Neural cell (in vitro differentiated cells): ENCODE measurements around the gene RNPEPL1. TPM values are rescaled to one million over a fixed set of nuclear protein-coding genes. Genes with fewer than 3 reads are reported as not detected.
A peak's percentile ranks its signal among the peaks of the same experiment; 100 is the strongest.

Experiments used
- H2AFZ ChIP-seq: fragments of 200-600, 300-800 bp; sonication (generic), shearing (Covaris generic); 2 replicates; pipeline ENCODE4 v1.6.0; 2014; ENCODE audit warnings: low read depth, mild to moderate bottlenecking, antibody characterized with exemption, low read length, moderate library complexity
- H3F3A ChIP-seq: fragments of 200-600 bp; shearing (Covaris generic); 2 replicates; pipeline ENCODE4 v1.6.1; 2016; ENCODE audit warnings: mild to moderate bottlenecking, moderate library complexity, mixed read lengths, antibody characterized with exemption, low read length; ENCODE audit not compliant: insufficient read depth, poor library complexity, severe bottlenecking
- H3K27ac ChIP-seq: fragments of 200-600, 300-800 bp; sonication (generic), shearing (Covaris generic); 2 replicates; pipeline ENCODE4 v1.5.1; 2014; ENCODE audit warnings: mild to moderate bottlenecking, low read length, moderate library complexity
- H3K27me3 ChIP-seq: fragments of 300-800, 200-600 bp; sonication (generic), shearing (Covaris generic); 2 replicates; pipeline ENCODE4 v1.6.0; 2014; ENCODE audit warnings: mild to moderate bottlenecking, low read depth, low read length, moderate library complexity; ENCODE audit not compliant: insufficient read depth
- H3K36me3 ChIP-seq: fragments of 300-800, 200-600 bp; sonication (generic), shearing (Covaris generic); 2 replicates; pipeline ENCODE4 v1.5.1; 2014; ENCODE audit warnings: mild to moderate bottlenecking, antibody characterized with exemption, low read length, moderate library complexity; ENCODE audit not compliant: insufficient read depth
- H3K4me2 ChIP-seq: fragments of 300-800, 200-600 bp; sonication (generic), shearing (Covaris generic); 2 replicates; pipeline ENCODE4 v1.6.0; 2014; ENCODE audit warnings: mild to moderate bottlenecking, low read length
- H3K4me3 ChIP-seq: fragments of 300-800, 200-600 bp; sonication (generic), shearing (Covaris generic); 2 replicates; pipeline ENCODE4 v1.5.1; 2014; ENCODE audit warnings: mild to moderate bottlenecking, low read length, moderate library complexity
- H3K79me2 ChIP-seq: fragments of 200-600 bp; shearing (Covaris generic); replicated peaks from 2 replicates; pipeline ENCODE4 v1.6.0; 2014; ENCODE audit warnings: mild to moderate bottlenecking, low read length, moderate library complexity; ENCODE audit not compliant: insufficient read depth
- H3K9ac ChIP-seq: fragments of 300-800, 200-600 bp; sonication (generic), shearing (Covaris generic); 2 replicates; pipeline ENCODE4 v1.6.1; 2016; ENCODE audit warnings: mild to moderate bottlenecking, low read length, mixed read lengths
- H3K9me2 ChIP-seq: fragments of 200-600 bp; shearing (Covaris generic); 2 replicates; pipeline ENCODE4 v1.6.1; 2016; ENCODE audit warnings: mild to moderate bottlenecking, low read length, mixed read lengths; ENCODE audit not compliant: insufficient read depth
- H3K9me3 ChIP-seq: fragments of 200-600, 300-800 bp; sonication (generic), shearing (Covaris generic); 2 replicates; pipeline ENCODE4 v1.6.1; 2016; ENCODE audit warnings: mild to moderate bottlenecking, mixed run types, low read length, moderate library complexity, mixed read lengths
- H4K20me1 ChIP-seq: fragments of 200-600 bp; shearing (Covaris generic); 2 replicates; pipeline ENCODE4 v1.6.1; 2016; ENCODE audit warnings: mild to moderate bottlenecking, mixed run types; ENCODE audit not compliant: insufficient read depth
- CTCF ChIP-seq: fragments of 450-650 bp; IDR thresholded peaks from 2 replicates; pipeline ENCODE4 v1.5.1; 2014; ENCODE audit warnings: antibody characterized with exemption, mild to moderate bottlenecking, moderate library complexity; ENCODE audit not compliant: poor library complexity, severe bottlenecking
- EP300 ChIP-seq: fragments of 450-650 bp; conservative IDR thresholded peaks from 2 replicates; pipeline ENCODE4 v1.6.1; 2014; ENCODE audit warnings: antibody characterized with exemption, mild to moderate bottlenecking, moderate library complexity; ENCODE audit not compliant: poor library complexity, severe bottlenecking
- EZH2 ChIP-seq: fragments of 200-600, 300-800 bp; shearing (Covaris generic), sonication (generic); IDR thresholded peaks from 2 replicates; pipeline ENCODE4 v1.6.1; 2014; ENCODE audit warnings: antibody characterized with exemption, low read length, borderline replicate concordance, mild to moderate bottlenecking; ENCODE audit not compliant: insufficient read depth, poor library complexity, severe bottlenecking
- MXI1 ChIP-seq: fragments of 450-650 bp; conservative IDR thresholded peaks from 2 replicates; pipeline ENCODE4 v1.6.1; 2014; ENCODE audit warnings: antibody characterized with exemption, mild to moderate bottlenecking; ENCODE audit not compliant: poor library complexity, severe bottlenecking
- POLR2AphosphoS5 ChIP-seq: IDR thresholded peaks from 2 replicates; pipeline ENCODE4 v1.6.1; 2012
- RAD21 ChIP-seq: fragments of 450-650 bp; conservative IDR thresholded peaks from 2 replicates; pipeline ENCODE4 v1.6.1; 2014; ENCODE audit warnings: antibody characterized with exemption, mild to moderate bottlenecking, moderate library complexity
- SMC3 ChIP-seq: fragments of 450-650 bp; conservative IDR thresholded peaks from 2 replicates; pipeline ENCODE4 v1.6.1; 2014; ENCODE audit warnings: antibody characterized with exemption, mild to moderate bottlenecking, moderate library complexity; ENCODE audit not compliant: poor library complexity
- TAF1 ChIP-seq: IDR thresholded peaks from 2 replicates; pipeline ENCODE4 v1.6.1; 2012; ENCODE audit warnings: low read depth
- polyA plus RNA-seq: library from polyadenylated mRNA; depleted of rRNA; stranded (reverse); fragments of >200 nt; gene quantifications from 2 replicates; pipeline ENCODE4 v1.2.3, GENCODE V29; 2014
- TF ChIP-seq, protein P1 (sequence below): IDR thresholded peaks from 2 replicates; pipeline ENCODE4 v1.6.1; 2012; ENCODE audit warnings: borderline replicate concordance

The RNPEPL1 gene
- polyA plus RNA-seq, 1 donor from 2014 or later, result 16.1 TPM

GRCh38 chr2:240588006-240588655 lies 19.8 kb downstream of the RNPEPL1 start:
- H3F3A ChIP-seq, result no peaks in the 10 kb centered on the region
- H3K9ac ChIP-seq, result peak overlapping the region; percentile 90
- no peak overlapping the region for H3K27ac ChIP-seq
- TF ChIP-seq POLR2AphosphoS5 (no peak), SMC3 (no peak), TAF1 (no peak), MXI1 (no peak), EP300 (no peak), CTCF (no peak), EZH2 (no peak), RAD21 (no peak)
- TF ChIP-seq, protein P1, sequence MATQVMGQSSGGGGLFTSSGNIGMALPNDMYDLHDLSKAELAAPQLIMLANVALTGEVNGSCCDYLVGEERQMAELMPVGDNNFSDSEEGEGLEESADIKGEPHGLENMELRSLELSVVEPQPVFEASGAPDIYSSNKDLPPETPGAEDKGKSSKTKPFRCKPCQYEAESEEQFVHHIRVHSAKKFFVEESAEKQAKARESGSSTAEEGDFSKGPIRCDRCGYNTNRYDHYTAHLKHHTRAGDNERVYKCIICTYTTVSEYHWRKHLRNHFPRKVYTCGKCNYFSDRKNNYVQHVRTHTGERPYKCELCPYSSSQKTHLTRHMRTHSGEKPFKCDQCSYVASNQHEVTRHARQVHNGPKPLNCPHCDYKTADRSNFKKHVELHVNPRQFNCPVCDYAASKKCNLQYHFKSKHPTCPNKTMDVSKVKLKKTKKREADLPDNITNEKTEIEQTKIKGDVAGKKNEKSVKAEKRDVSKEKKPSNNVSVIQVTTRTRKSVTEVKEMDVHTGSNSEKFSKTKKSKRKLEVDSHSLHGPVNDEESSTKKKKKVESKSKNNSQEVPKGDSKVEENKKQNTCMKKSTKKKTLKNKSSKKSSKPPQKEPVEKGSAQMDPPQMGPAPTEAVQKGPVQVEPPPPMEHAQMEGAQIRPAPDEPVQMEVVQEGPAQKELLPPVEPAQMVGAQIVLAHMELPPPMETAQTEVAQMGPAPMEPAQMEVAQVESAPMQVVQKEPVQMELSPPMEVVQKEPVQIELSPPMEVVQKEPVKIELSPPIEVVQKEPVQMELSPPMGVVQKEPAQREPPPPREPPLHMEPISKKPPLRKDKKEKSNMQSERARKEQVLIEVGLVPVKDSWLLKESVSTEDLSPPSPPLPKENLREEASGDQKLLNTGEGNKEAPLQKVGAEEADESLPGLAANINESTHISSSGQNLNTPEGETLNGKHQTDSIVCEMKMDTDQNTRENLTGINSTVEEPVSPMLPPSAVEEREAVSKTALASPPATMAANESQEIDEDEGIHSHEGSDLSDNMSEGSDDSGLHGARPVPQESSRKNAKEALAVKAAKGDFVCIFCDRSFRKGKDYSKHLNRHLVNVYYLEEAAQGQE, result no peak
- H3K9me3 ChIP-seq, result no peaks in the 10 kb centered on the region
- H3K4me3 ChIP-seq, result peak overlapping the region; percentile 92
- H2AFZ ChIP-seq, result no peak overlapping the region
- H3K36me3 ChIP-seq, result no peaks in the 10 kb centered on the region
- no peaks in the 10 kb centered on the region for H3K27me3 ChIP-seq
- no peaks in the 10 kb centered on the region for H3K9me2 ChIP-seq
- peaks cover 44% of the 10 kb centered on the region for H3K79me2 ChIP-seq
- H4K20me1 ChIP-seq, result no peaks in the 10 kb centered on the region
- H3K4me2 ChIP-seq, result peak overlapping the region; percentile 66

- Histone ChIP-seq H3K9ac (no peak overlapping the region), H3F3A (no peaks in the 10 kb centered on the region), H3K4me2 (peak overlapping the region; percentile 66), H3K27ac (no peak overlapping the region), H3K27me3 (no peaks in the 10 kb centered on the region), H3K36me3 (no peaks in the 10 kb centered on the region), H3K9me3 (no peaks in the 10 kb centered on the region), H3K79me2 (peaks cover 42% of the 10 kb centered on the region), H2AFZ (no peak overlapping the region), H3K4me3 (peak overlapping the region; percentile 92), H3K9me2 (no peaks in the 10 kb centered on the region), H4K20me1 (no peaks in the 10 kb centered on the region)
- TF ChIP-seq POLR2AphosphoS5 (no peak), EP300 (no peak), MXI1 (no peak)
Observed at GRCh38 chr2:240588669-240589068, 20.4 kb downstream of the RNPEPL1 start.
